K562 (cell line): ENCODE measurements around the gene SPATA20. TPM values are rescaled to one million over a fixed set of nuclear protein-coding genes. Genes with fewer than 3 reads are reported as not detected.

Experiments used
- ATAC-seq: fragments of 200-7000 bp; cut with Tn5 transposase; 3 replicates; pipeline ENCODE4 v1.9.1; 2020; ENCODE audit warnings: moderate library complexity
- BruUV-seq: library from RNA; stranded (reverse); fragments of 400-500 nt; replicated peaks from 2 replicates; lab custom pipeline; 2021; lab: Mats Ljungman, UMichigan
- CTCF ChIA-PET: fragments of 300-600 bp; formaldehyde crosslinking; extraction: SDS; loops from one replicate; lab custom pipeline; 2021; ENCODE audit warnings: low intra/inter-chr PET ratio; lab: Yijun Ruan, JAX
- POLR2A ChIA-PET: fragments of 300-600, 350-650 bp; sonication (Branson Sonifier 250); formaldehyde crosslinking; extraction: SDS; loops from one replicate; lab custom pipeline; 2021; ENCODE audit warnings: antibody characterized with exemption, inconsistent platforms; lab: Yijun Ruan, JAX
- DNase-seq, 4 experiments: peaks; one replicate each; pipeline versions ENCODE4 v3.0.0 to v3.0.0-alpha.2; 2011 to 2018; ENCODE audit warnings: low spot score in 3 of 4, mixed read lengths in 3 of 4; ENCODE audit errors: extremely low read depth in 1 of 4
- FAIRE-seq: peaks from 2 replicates; lab custom pipeline; 2011; peaks lifted over from hg19 to GRCh38; lab: Jason Lieb, UNC
- H2AFZ ChIP-seq: 2 replicates; pipeline ENCODE4 v1.6.0; 2011; ENCODE audit warnings: low read depth, low read length, control low read depth, inconsistent platforms
- H3K27ac ChIP-seq: fragments of 200-600 bp; 3 replicates; pipeline ENCODE4 v1.8.0; 2011; ENCODE audit warnings: low read depth, mild to moderate bottlenecking, control low read depth, inconsistent platforms, low read length, moderate library complexity, mixed read lengths; ENCODE audit errors: extremely low read depth
- H3K27me3 ChIP-seq, 2 experiments: fragments of 300-600 bp in 1 of 2; 2 replicates in 1 of 2; 3 replicates in 1 of 2; pipeline versions ENCODE4 v1.6.0 to v1.8.0; 2011; ENCODE audit warnings: inconsistent platforms in 2 of 2, low read length in 2 of 2, mild to moderate bottlenecking in 1 of 2, mixed read lengths in 1 of 2, moderate library complexity in 1 of 2; ENCODE audit not compliant: control insufficient read depth in 2 of 2, insufficient read depth in 2 of 2
- H3K36me3 ChIP-seq: fragments of 300-600 bp; 3 replicates; pipeline ENCODE4 v1.8.0; 2011; ENCODE audit warnings: mild to moderate bottlenecking, low read length, inconsistent platforms; ENCODE audit not compliant: control insufficient read depth, insufficient read depth
- H3K4me1 ChIP-seq, 2 experiments: fragments of 200-600 bp in 1 of 2; replicated peaks in 1 of 2; 2 replicates in 1 of 2; 3 replicates in 1 of 2; pipeline versions ENCODE4 v1.5.1 to v1.8.0; 2011; ENCODE audit warnings: inconsistent platforms in 2 of 2, low read length in 2 of 2, mild to moderate bottlenecking in 1 of 2, mixed read lengths in 1 of 2, moderate library complexity in 1 of 2; ENCODE audit not compliant: control insufficient read depth in 2 of 2, insufficient read depth in 2 of 2
- H3K4me2 ChIP-seq: 2 replicates; pipeline ENCODE4 v1.6.1; 2011; ENCODE audit warnings: low read length, control low read depth, inconsistent platforms, mixed read lengths; ENCODE audit not compliant: insufficient read depth
- H3K4me3 ChIP-seq: fragments of 200-600 bp; sonication (generic), shearing (Covaris generic); 2 replicates; pipeline ENCODE4 v1.5.1; 2016; ENCODE audit warnings: control low read depth, inconsistent platforms
- H3K79me2 ChIP-seq: fragments of 200-600 bp; 3 replicates; pipeline ENCODE4 v1.8.0; 2011; ENCODE audit warnings: low read length, inconsistent platforms; ENCODE audit not compliant: control insufficient read depth, insufficient read depth
- H3K9ac ChIP-seq, 2 experiments: 2 replicates each; pipeline versions ENCODE4 v1.6.0 to v1.6.1; 2011; ENCODE audit warnings: low read depth in 2 of 2, low read length in 2 of 2, control low read depth in 1 of 2, inconsistent platforms in 1 of 2, mild to moderate bottlenecking in 1 of 2, mixed read lengths in 1 of 2; ENCODE audit not compliant: insufficient read depth in 1 of 2
- H3K9me1 ChIP-seq: one replicate; pipeline ENCODE4 v1.6.0; 2011; ENCODE audit warnings: inconsistent platforms, mild to moderate bottlenecking, low read length, moderate library complexity; ENCODE audit not compliant: control insufficient read depth, insufficient read depth
- H3K9me3 ChIP-seq: replicated peaks from 2 replicates; pipeline ENCODE4 v1.5.1; 2011; ENCODE audit warnings: low read depth, low read length, inconsistent platforms; ENCODE audit not compliant: control insufficient read depth, insufficient read depth
- H4K20me1 ChIP-seq: replicated peaks from 2 replicates; pipeline ENCODE4 v1.6.1; 2011; ENCODE audit warnings: low read length, inconsistent platforms, mixed read lengths; ENCODE audit not compliant: control insufficient read depth, insufficient read depth
- ID3 ChIP-seq, 2 experiments: fragments of 250-450 bp in 1 of 2; fragments of 450-650 bp in 1 of 2; sonication (Bioruptor Pico) in 1 of 2; IDR thresholded peaks; 2 replicates each; pipeline versions ENCODE4 v1.6.1 to v1.8.0; 2016 to 2021; ENCODE audit warnings: mild to moderate bottlenecking in 2 of 2, moderate library complexity in 2 of 2, missing compliant biosample characterization in 1 of 2, missing genetic modification characterization in 1 of 2
- PKNOX1 ChIP-seq: fragments of 450-650 bp; IDR thresholded peaks from 2 replicates; pipeline ENCODE4 v1.6.1; 2016
- POLR2B ChIP-seq: fragments of 450-650 bp; IDR thresholded peaks from 2 replicates; pipeline ENCODE4 v1.6.1; 2018; ENCODE audit warnings: low read depth; ENCODE audit not compliant: partially characterized antibody
- POLR3A ChIP-seq: IDR thresholded peaks from 2 replicates; pipeline ENCODE4 v1.6.1; 2011; ENCODE audit warnings: borderline replicate concordance, mild to moderate bottlenecking, moderate library complexity; ENCODE audit not compliant: insufficient read length, insufficient read depth; ENCODE audit errors: extremely low read depth
- SMARCC2 ChIP-seq: fragments of 450-650 bp; IDR thresholded peaks from 2 replicates; pipeline ENCODE4 v1.6.1; 2017; ENCODE audit warnings: antibody characterized with exemption, moderate library complexity, mild to moderate bottlenecking, low read depth
- WGBS: fragments of 100-300 bp; shearing (Covaris generic); methylation state at CpG from one replicate; pipeline ENCODE4 v1.1.6; 2016; ENCODE audit warnings: low coverage, mixed read lengths; ENCODE audit not compliant: insufficient coverage; ENCODE audit errors: missing lambda C conversion rate; 5-methylcytosine and 5-hydroxymethylcytosine counted together
- in situ Hi-C: fragments of 300-500 bp; cut with MboI; formaldehyde crosslinking; loops from 4 replicates; pipeline ENCODE4 v1.15.0; 2018; ENCODE audit warnings: inconsistent platforms, mixed read lengths
- intact Hi-C: fragments of 100-400 bp; cut with micrococcal nuclease; formaldehyde crosslinking; loops from 2 replicates; pipeline ENCODE4 v1.14.2; 2022
- polyA plus RNA-seq, 8 experiments: library from polyadenylated mRNA; depleted of rRNA in 4 of 8; stranded (reverse) in 5 of 8; unstranded in 3 of 8; fragments of >200 nt; fragmentation: Nextera tagmentation in 2 of 8; fragmentation: Illumina TruSeq in 1 of 8; extraction: Ambion mirVana in 2 of 8; extraction: Trizol in 1 of 8; gene quantifications; 2 replicates each; pipeline versions ENCODE4 v1.2.1 to v1.2.3, GENCODE V29; 2011 to 2014; ENCODE audit warnings: inconsistent platforms in 1 of 8, missing spikeins in 1 of 8
- total RNA-seq, 7 experiments: library from RNA; depleted of rRNA in 6 of 7; stranded (reverse); fragments of >200 nt in 6 of 7; fragmentation: Illumina TruSeq in 2 of 7; extraction: Trizol in 2 of 7; gene quantifications; 2 replicates each; pipeline versions ENCODE4 v1.2.1 to v1.2.3, GENCODE V29; 2011 to 2021; ENCODE audit warnings: low replicate concordance in 1 of 7

The SPATA20 gene
- total and polyA plus RNA-seq, 9 of the 15 experiments (the other 6 are each of a cell fraction or from before 2014, with no cell fraction given): 0.08 to 4.0 (median 1.5) TPM

- Histone ChIP-seq H3K9me1 (no peaks in the 10 kb centered on the region), H3K27me3 (peaks cover 45 to 82% of the 10 kb centered on the region in 2 experiments), H3K9ac (no peak overlapping the region), H3K4me1 (peaks cover 0 to 26% of the 10 kb centered on the region in 2 experiments; a peak in 2 of 5 replicates), H3K79me2 (no peaks in the 10 kb centered on the region), H3K9me3 (no peaks in the 10 kb centered on the region), H3K36me3 (no peaks in the 10 kb centered on the region), H3K27ac (no peak overlapping the region), H4K20me1 (peaks cover 7% of the 10 kb centered on the region; the same call in 1 of the 2 replicates), H2AFZ (no peak overlapping the region), H3K4me3 (no peak overlapping the region), H3K4me2 (no peak overlapping the region)
- intact Hi-C loops (no loop called here), in situ Hi-C loops (no loop called here)
- no peak for TF ChIP-seq SMARCC2
- TF ChIP-seq PKNOX1: no peak
- TF ChIP-seq ID3 (CRISPR knock-in tag; IDR thresholded peaks at IDR 0.05): no peak
- TF ChIP-seq ID3 (tag; IDR thresholded peaks at IDR 0.05): no peak
- TF ChIP-seq POLR3A: no peak
- TF ChIP-seq POLR2B: no peak
- ChIA-PET CTCF (no interaction called here), POLR2A (interaction anchor here (0.7 to 1.0 kb wide), 2 partner anchors 9 to 129 kb away, joined by 3 to 4 read pairs; no protein-coding TSS in a partner anchor)
- FAIRE-seq: no peak
- ATAC-seq: no peak
- no TSS peak for BruUV-seq
- WGBS: 23% methylated on average over 5 of the region's 5 CpGs
- DNase-seq: no peak
Measured at GRCh38 chr17:50598487-50598886, 51.5 kb downstream of the SPATA20 start.
